ENCODE measurements around the gene CLASP1. TPM values are rescaled to one million over a fixed set of nuclear protein-coding genes. Genes with fewer than 3 reads are reported as not detected.
"Not testable (repeated sequence)": the region's sequence is repeated elsewhere in the genome, so short reads cannot be mapped to it uniquely, and the experiment has no call there.

Gene CLASP1
- total RNA-seq, 1 donor from 2014 or later, result 95.1 TPM

GRCh38 chr2:121644715-121645114 lies 4.5 kb downstream of the CLASP1 start:
- H3K4me1 Mint-ChIP-seq (ENCODE audit: unreplicated experiment), result peaks cover 27% of the 10 kb centered on the region
- TF ChIP-seq, protein P1, sequence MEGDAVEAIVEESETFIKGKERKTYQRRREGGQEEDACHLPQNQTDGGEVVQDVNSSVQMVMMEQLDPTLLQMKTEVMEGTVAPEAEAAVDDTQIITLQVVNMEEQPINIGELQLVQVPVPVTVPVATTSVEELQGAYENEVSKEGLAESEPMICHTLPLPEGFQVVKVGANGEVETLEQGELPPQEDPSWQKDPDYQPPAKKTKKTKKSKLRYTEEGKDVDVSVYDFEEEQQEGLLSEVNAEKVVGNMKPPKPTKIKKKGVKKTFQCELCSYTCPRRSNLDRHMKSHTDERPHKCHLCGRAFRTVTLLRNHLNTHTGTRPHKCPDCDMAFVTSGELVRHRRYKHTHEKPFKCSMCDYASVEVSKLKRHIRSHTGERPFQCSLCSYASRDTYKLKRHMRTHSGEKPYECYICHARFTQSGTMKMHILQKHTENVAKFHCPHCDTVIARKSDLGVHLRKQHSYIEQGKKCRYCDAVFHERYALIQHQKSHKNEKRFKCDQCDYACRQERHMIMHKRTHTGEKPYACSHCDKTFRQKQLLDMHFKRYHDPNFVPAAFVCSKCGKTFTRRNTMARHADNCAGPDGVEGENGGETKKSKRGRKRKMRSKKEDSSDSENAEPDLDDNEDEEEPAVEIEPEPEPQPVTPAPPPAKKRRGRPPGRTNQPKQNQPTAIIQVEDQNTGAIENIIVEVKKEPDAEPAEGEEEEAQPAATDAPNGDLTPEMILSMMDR (IDR thresholded peaks at IDR 0.05; ENCODE audit: unreplicated experiment), result no peak
- no peak overlapping the region for H3K27ac Mint-ChIP-seq (ENCODE audit: unreplicated experiment)
- DNase-seq (ENCODE audit: low spot score), result no peak
- H3K9me3 Mint-ChIP-seq (ENCODE audit: unreplicated experiment), result no peaks in the 10 kb centered on the region
- H3K27me3 Mint-ChIP-seq (ENCODE audit: unreplicated experiment), result peaks cover 5% of the 10 kb centered on the region
- peaks cover 4% of the 10 kb centered on the region for H3K36me3 Mint-ChIP-seq (ENCODE audit: low read depth, unreplicated experiment)
- H3K4me3 Mint-ChIP-seq (ENCODE audit: unreplicated experiment), result no peak overlapping the region

DNA sequence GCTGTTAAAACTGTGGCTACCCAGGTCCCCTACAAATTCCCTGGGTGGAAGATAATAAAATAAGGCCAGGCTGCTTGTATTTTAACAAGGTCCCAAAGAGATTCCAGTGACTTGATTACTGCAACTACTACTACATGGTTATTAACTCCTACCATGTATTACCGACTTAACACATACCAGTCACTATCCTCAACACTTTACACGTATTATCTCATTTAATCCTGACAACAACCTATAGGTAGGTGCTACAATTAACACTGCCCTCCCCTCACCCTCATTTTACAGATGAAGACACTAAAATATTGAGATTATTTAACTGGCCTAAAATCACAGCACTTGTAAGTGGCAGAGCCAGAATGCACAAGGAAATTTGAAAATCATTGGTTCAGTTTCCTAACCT lies 5.4 kb downstream of the CLASP1 start:
- Mint-ChIP-seq H3K4me1 (ENCODE audit: unreplicated experiment) (peaks cover 27% of the 10 kb centered on the region), H3K4me3 (ENCODE audit: unreplicated experiment) (no peak overlapping the region), H3K36me3 (ENCODE audit: low read depth, unreplicated experiment) (peaks cover 8% of the 10 kb centered on the region), H3K27ac (ENCODE audit: unreplicated experiment) (no peak overlapping the region), H3K27me3 (ENCODE audit: unreplicated experiment) (peaks cover 5% of the 10 kb centered on the region), H3K9me3 (ENCODE audit: unreplicated experiment) (no peaks in the 10 kb centered on the region)
- TF ChIP-seq, protein P1 (IDR thresholded peaks at IDR 0.05; ENCODE audit: unreplicated experiment), result no peak
- no peak for DNase-seq (ENCODE audit: low spot score)

DNA sequence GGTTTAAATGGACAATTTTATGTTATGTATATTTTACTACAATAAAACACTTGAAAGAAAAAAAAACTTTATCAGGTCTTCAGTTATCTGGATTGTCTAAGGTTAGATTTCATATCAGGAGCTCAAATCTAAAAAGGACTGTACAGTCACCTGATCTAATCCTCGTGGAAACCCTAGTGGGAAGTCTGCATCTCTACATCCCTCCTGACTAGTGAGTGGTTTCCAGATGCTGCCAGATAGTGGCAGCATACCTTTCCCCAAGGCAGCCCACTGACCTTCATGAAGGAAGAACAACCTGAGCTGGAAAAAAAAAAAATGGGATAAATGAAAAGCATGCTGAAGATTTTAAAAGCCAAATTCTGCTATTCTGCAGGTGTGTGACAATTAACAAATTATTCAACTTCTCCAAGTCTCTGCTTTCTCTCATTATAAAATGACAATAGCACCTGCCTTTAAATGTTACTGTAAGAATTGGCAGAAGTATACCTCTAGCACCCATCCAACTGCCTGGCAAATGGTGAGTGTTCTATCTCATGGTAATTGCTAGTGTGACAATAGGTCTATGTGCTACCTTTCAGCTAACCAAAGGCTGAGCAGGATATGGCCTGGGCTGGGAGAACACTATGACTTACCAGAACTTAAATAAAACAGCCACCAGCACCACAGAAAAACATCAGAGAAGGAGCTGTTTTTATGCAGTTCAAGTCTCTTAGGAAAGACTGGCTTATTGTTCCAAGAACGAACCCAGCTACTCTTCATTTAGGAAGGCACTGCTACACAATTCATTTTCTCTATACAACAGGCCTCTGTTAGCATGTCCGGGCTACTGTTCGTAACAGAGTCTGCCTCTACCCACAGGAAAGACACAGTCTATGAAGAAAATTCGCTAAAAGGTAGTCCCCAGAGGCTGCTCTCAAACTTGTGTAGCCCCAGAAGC lies 8.6 kb downstream of the CLASP1 start:
- Mint-ChIP-seq H3K4me3 (ENCODE audit: unreplicated experiment) (no peak overlapping the region), H3K27ac (ENCODE audit: unreplicated experiment) (no peak overlapping the region), H3K4me1 (ENCODE audit: unreplicated experiment) (peaks cover 7% of the 10 kb centered on the region), H3K36me3 (ENCODE audit: low read depth, unreplicated experiment) (peaks cover 12% of the 10 kb centered on the region), H3K9me3 (ENCODE audit: unreplicated experiment) (no peaks in the 10 kb centered on the region), H3K27me3 (ENCODE audit: unreplicated experiment) (no peaks in the 10 kb centered on the region)
- DNase-seq (ENCODE audit: low spot score), result no peak
- TF ChIP-seq, protein P1 (IDR thresholded peaks at IDR 0.05; ENCODE audit: unreplicated experiment), result no peak

DNA sequence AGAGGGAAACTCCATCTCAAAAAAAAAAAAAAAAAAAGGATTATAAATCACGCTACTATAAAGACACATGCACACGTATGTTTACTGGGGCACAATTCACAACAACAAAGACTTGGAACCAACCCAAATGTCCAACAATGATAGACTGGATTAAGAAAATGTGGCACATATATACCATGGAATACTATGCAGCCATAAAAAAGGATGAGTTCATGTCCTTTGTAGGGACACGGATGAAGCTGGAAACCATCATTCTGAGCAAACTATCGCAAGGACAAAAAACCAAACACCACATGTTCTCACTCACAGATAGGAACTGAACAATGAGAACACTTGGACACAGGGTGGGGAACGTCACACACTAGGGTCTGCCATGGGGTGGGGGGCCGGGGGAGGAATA lies 9.4 kb downstream of the CLASP1 start:
- peak overlapping the region; percentile 31 for H3K4me3 Mint-ChIP-seq (ENCODE audit: unreplicated experiment)
- not testable (repeated sequence) for H3K4me1 Mint-ChIP-seq (ENCODE audit: unreplicated experiment); H3K27ac Mint-ChIP-seq (ENCODE audit: unreplicated experiment); H3K9me3 Mint-ChIP-seq (ENCODE audit: unreplicated experiment); H3K27me3 Mint-ChIP-seq (ENCODE audit: unreplicated experiment); DNase-seq (ENCODE audit: low spot score)
- peaks cover 16% of the 10 kb centered on the region for H3K36me3 Mint-ChIP-seq (ENCODE audit: low read depth, unreplicated experiment)

DNA sequence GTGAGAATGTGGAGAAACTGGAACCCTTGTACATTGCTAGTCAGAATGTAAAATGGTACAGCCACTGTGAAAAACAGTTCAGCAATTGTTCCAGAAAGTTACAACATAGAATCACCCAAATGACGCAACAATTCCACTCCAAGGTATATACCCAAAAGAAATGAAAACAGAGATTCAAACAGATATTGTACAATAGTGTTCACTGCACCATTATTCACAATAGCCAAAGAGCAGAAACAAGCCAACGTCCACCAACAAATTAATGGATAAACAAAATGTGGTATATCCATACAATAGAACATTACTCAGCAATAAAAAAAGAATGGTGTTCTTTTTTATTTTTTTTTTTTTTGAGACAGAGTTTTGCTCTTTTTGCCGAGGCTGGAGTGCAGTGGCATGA lies 10.9 kb downstream of the CLASP1 start:
- Mint-ChIP-seq H3K27ac (ENCODE audit: unreplicated experiment) (no peak overlapping the region), H3K27me3 (ENCODE audit: unreplicated experiment) (no peaks in the 10 kb centered on the region), H3K9me3 (ENCODE audit: unreplicated experiment) (no peaks in the 10 kb centered on the region), H3K4me1 (ENCODE audit: unreplicated experiment) (peaks cover 8% of the 10 kb centered on the region), H3K36me3 (ENCODE audit: low read depth, unreplicated experiment) (peaks cover 16% of the 10 kb centered on the region), H3K4me3 (ENCODE audit: unreplicated experiment) (no peak overlapping the region)
- DNase-seq (ENCODE audit: low spot score), result no peak
- TF ChIP-seq, protein P1 (IDR thresholded peaks at IDR 0.05; ENCODE audit: unreplicated experiment), result no peak
